HepG2 (cell line): ENCODE data around the gene UMOD. TPM values are rescaled to one million over a fixed set of nuclear protein-coding genes. Genes with fewer than 3 reads are reported as not detected.

Experiments used
- ATAC-seq: fragments of 200-7000 bp; cut with Tn5 transposase; 3 replicates; pipeline ENCODE4 v1.9.1; 2020; ENCODE audit warnings: mild to moderate bottlenecking, moderate library complexity
- BruUV-seq: library from RNA; stranded (reverse); fragments of 400-500 nt; replicated peaks from 2 replicates; lab custom pipeline; 2021; lab: Mats Ljungman, UMichigan
- CTCF ChIA-PET: fragments of 300-600 bp; formaldehyde crosslinking; extraction: SDS; loops from one replicate; lab custom pipeline; 2021; ENCODE audit warnings: low total read pairs, inconsistent platforms, low intra/inter-chr PET ratio; lab: Yijun Ruan, JAX
- POLR2A ChIA-PET: fragments of 350-600 bp; sonication (Branson Sonifier 250); formaldehyde crosslinking; loops from one replicate; lab custom pipeline; 2020; ENCODE audit warnings: antibody characterized with exemption, inconsistent platforms; lab: Yijun Ruan, JAX
- DNase-seq: peaks from one replicate; pipeline ENCODE4 v3.0.0-alpha.2; 2015; ENCODE audit warnings: low spot score
- FAIRE-seq: peaks from 3 replicates; lab custom pipeline; 2011; peaks lifted over from hg19 to GRCh38; lab: Jason Lieb, UNC
- H2AFZ ChIP-seq: one replicate; pipeline ENCODE4 v1.6.1; 2011; ENCODE audit warnings: low read length, inconsistent platforms
- H3K27ac ChIP-seq: fragments of 300-600 bp; 3 replicates; pipeline ENCODE4 v1.8.0; 2011; ENCODE audit warnings: mixed run types, mild to moderate bottlenecking, mixed read lengths, low read length, inconsistent platforms; ENCODE audit not compliant: insufficient read depth; ENCODE audit errors: extremely low read length
- H3K27me3 ChIP-seq, 2 experiments: fragments of 200-600 bp in 1 of 2; 2 replicates in 1 of 2; 3 replicates in 1 of 2; pipeline versions ENCODE4 v1.6.0 to v1.8.0; 2011; ENCODE audit warnings: low read length in 2 of 2, mild to moderate bottlenecking in 2 of 2, moderate library complexity in 2 of 2, inconsistent platforms in 1 of 2; ENCODE audit not compliant: insufficient read depth in 2 of 2, control insufficient read depth in 1 of 2
- H3K36me3 ChIP-seq, 2 experiments: fragments of 200-600 bp in 1 of 2; replicated peaks in 1 of 2; 2 replicates in 1 of 2; 3 replicates in 1 of 2; pipeline versions ENCODE4 v1.5.1 to v1.8.0; 2011; ENCODE audit warnings: low read length in 2 of 2, inconsistent platforms in 1 of 2; ENCODE audit not compliant: insufficient read depth in 2 of 2, control insufficient read depth in 1 of 2
- H3K4me1 ChIP-seq: 2 replicates; pipeline ENCODE4 v1.5.1; 2012; ENCODE audit warnings: low read length, inconsistent platforms; ENCODE audit not compliant: insufficient read depth
- H3K4me2 ChIP-seq: 2 replicates; pipeline ENCODE4 v1.6.0; 2011; ENCODE audit warnings: low read depth, low read length, inconsistent platforms
- H3K4me3 ChIP-seq, 3 experiments: fragments of 200-600 bp in 1 of 3; sonication (generic), shearing (Covaris generic) in 1 of 3; replicated peaks in 1 of 3; 2 replicates each; pipeline ENCODE4 v1.5.1; 2011 to 2016; ENCODE audit warnings: low read length in 3 of 3, inconsistent platforms in 2 of 3, low read depth in 2 of 3, mild to moderate bottlenecking in 2 of 3, control low read depth in 1 of 3, mixed read lengths in 1 of 3; ENCODE audit not compliant: insufficient read depth in 1 of 3
- H3K79me2 ChIP-seq: one replicate; pipeline ENCODE4 v1.6.1; 2011; ENCODE audit warnings: low read length, inconsistent platforms; ENCODE audit not compliant: insufficient read depth
- H3K9ac ChIP-seq: 2 replicates; pipeline ENCODE4 v1.6.0; 2011; ENCODE audit warnings: mild to moderate bottlenecking, low read depth, low read length, inconsistent platforms; ENCODE audit not compliant: insufficient read depth
- H3K9me3 ChIP-seq: 2 replicates; pipeline ENCODE4 v1.5.1; 2012; ENCODE audit warnings: mild to moderate bottlenecking, low read length
- H4K20me1 ChIP-seq: 2 replicates; pipeline ENCODE4 v1.6.0; 2011; ENCODE audit warnings: inconsistent platforms, mild to moderate bottlenecking, low read length, moderate library complexity; ENCODE audit not compliant: insufficient read depth
- HES4 ChIP-seq: sonication (generic); formaldehyde crosslinking; IDR thresholded peaks from 2 replicates; pipeline ENCODE4 v1.9.0; 2021; ENCODE audit warnings: mild to moderate bottlenecking, missing genetic modification reagents, borderline replicate concordance
- LCORL ChIP-seq, 2 experiments: fragments of 450-650 bp in 1 of 2; sonication (generic) in 1 of 2; formaldehyde crosslinking in 1 of 2; IDR thresholded peaks; 2 replicates each; pipeline versions ENCODE4 v1.5.0 to v1.6.1; 2017 to 2020; ENCODE audit warnings: antibody characterized with exemption in 1 of 2, missing genetic modification reagents in 1 of 2
- SALL1 ChIP-seq: sonication (generic); formaldehyde crosslinking; IDR thresholded peaks from 2 replicates; pipeline ENCODE4 v1.8.0; 2022; ENCODE audit warnings: mild to moderate bottlenecking, missing genetic modification reagents
- TBX2 ChIP-seq: sonication (generic); formaldehyde crosslinking; IDR thresholded peaks from 2 replicates; pipeline ENCODE4 v1.5.0; 2020; ENCODE audit warnings: missing genetic modification reagents, mild to moderate bottlenecking, borderline replicate concordance
- ZNF335 ChIP-seq: sonication (generic); formaldehyde crosslinking; IDR thresholded peaks from 2 replicates; pipeline ENCODE4 v1.4.0; 2020; ENCODE audit warnings: missing genetic modification reagents
- WGBS: methylation state at CpG from one replicate; pipeline ENCODE4 v1.1.6; 2017; ENCODE audit warnings: low lambda C conversion rate; 5-methylcytosine and 5-hydroxymethylcytosine counted together
- in situ Hi-C: cut with HindIII; loops from 2 replicates; pipeline ENCODE4 v1.10.0; 2017; ENCODE audit warnings: low pct_unique_long_range_greater_than_20kb; ENCODE audit not compliant: extremely low pct_ligation_motif_present
- intact Hi-C: fragments of 100-400 bp; cut with micrococcal nuclease; formaldehyde crosslinking; loops from one replicate; pipeline ENCODE4 v1.10.0; 2022; ENCODE audit not compliant: unreplicated experiment
- polyA plus RNA-seq, 8 experiments: library from polyadenylated mRNA; depleted of rRNA in 3 of 8; stranded (reverse) in 7 of 8; unstranded in 1 of 8; fragments of >200 nt; fragmentation: Illumina TruSeq in 4 of 8; extraction: Trizol in 4 of 8; gene quantifications; 2 replicates each; pipeline versions ENCODE4 v1.2.1 to v1.2.3, GENCODE V29; 2011 to 2016; ENCODE audit warnings: low read depth in 4 of 8, missing spikeins in 1 of 8, mixed read lengths in 1 of 8; ENCODE audit not compliant: insufficient read depth in 1 of 8
- total RNA-seq, 5 experiments: library from RNA; depleted of rRNA; stranded (reverse); fragments of >200 nt; fragmentation: Illumina TruSeq; extraction: Trizol; gene quantifications; 2 replicates each; pipeline ENCODE4 v1.2.3, GENCODE V29; 2016; ENCODE audit warnings: low read depth in 1 of 5
- TF ChIP-seq, protein P1 (sequence below), 2 experiments: sonication (generic) in 1 of 2; formaldehyde crosslinking in 1 of 2; IDR thresholded peaks; 2 replicates each; pipeline versions ENCODE4 v1.4.0 to v1.6.1; 2016 to 2020; ENCODE audit warnings: borderline replicate concordance in 1 of 2, low read depth in 1 of 2, mild to moderate bottlenecking in 1 of 2, missing genetic modification reagents in 1 of 2
- TF ChIP-seq, protein P2 (sequence below): sonication (generic); formaldehyde crosslinking; IDR thresholded peaks from 2 replicates; pipeline ENCODE4 v1.5.0; 2020; ENCODE audit warnings: mild to moderate bottlenecking, missing genetic modification reagents, borderline replicate concordance

UMOD gene
- total and polyA plus RNA-seq, 2 of the 13 experiments (the other 11 are each of a cell fraction or from before 2014, with no cell fraction given): not detected

DNA sequence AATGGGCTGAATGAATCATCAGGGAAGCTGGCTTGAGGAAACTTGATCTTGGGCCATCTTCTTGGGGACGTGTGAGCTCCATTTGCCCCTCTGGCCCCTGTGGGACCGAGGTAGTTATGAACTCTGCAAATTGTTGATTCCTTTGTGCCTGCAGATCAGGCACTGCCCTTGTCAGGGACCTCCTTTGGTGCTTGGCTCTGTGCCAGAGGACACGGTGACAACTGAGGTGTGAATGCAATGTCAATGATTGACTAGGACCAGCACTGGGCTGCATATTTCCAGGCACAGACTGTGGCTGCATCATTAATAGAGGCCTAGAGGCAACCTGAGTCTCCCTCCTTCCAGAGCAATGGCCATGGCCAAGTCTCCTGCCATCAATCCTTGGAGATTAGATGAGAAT, 28.3 kb upstream of the UMOD start:
- no peak for FAIRE-seq
- Histone ChIP-seq H3K4me1 (peaks cover 12% of the 10 kb centered on the region), H3K27me3 (peaks cover 0 to 6% of the 10 kb centered on the region in 2 experiments; a peak in 1 of 5 replicates), H3K9me3 (no peaks in the 10 kb centered on the region), H2AFZ (no peak overlapping the region), H4K20me1 (no peaks in the 10 kb centered on the region), H3K27ac (no peak overlapping the region), H3K4me2 (no peak overlapping the region), H3K79me2 (no peaks in the 10 kb centered on the region), H3K36me3 (no peaks in the 10 kb centered on the region), H3K4me3 (no peak overlapping the region), H3K9ac (no peak overlapping the region)
- TF ChIP-seq HES4 (CRISPR knock-in tag) (0 out of 2 replicates have a peak, but pooled peaks have one; percentile 46), LCORL (IDR thresholded peaks at IDR 0.05) (peak; percentile 83), LCORL (CRISPR knock-in tag; IDR thresholded peaks at IDR 0.05) (no peak), SALL1 (CRISPR knock-in tag) (peak; percentile 9; the same call in 1 of the 2 replicates), ZNF335 (no peak), TBX2 (CRISPR knock-in tag) (peak; percentile 58)
- TF ChIP-seq, protein P1, sequence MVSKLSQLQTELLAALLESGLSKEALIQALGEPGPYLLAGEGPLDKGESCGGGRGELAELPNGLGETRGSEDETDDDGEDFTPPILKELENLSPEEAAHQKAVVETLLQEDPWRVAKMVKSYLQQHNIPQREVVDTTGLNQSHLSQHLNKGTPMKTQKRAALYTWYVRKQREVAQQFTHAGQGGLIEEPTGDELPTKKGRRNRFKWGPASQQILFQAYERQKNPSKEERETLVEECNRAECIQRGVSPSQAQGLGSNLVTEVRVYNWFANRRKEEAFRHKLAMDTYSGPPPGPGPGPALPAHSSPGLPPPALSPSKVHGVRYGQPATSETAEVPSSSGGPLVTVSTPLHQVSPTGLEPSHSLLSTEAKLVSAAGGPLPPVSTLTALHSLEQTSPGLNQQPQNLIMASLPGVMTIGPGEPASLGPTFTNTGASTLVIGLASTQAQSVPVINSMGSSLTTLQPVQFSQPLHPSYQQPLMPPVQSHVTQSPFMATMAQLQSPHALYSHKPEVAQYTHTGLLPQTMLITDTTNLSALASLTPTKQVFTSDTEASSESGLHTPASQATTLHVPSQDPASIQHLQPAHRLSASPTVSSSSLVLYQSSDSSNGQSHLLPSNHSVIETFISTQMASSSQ (IDR thresholded peaks at IDR 0.05; ENCODE audit: low read depth): peak; percentile 68
- TF ChIP-seq, protein P1 (CRISPR knock-in tag; IDR thresholded peaks at IDR 0.05; ENCODE audit: borderline replicate concordance): 0 out of 2 replicates have a peak, but pooled peaks have one; percentile 24
- TF ChIP-seq, protein P2, sequence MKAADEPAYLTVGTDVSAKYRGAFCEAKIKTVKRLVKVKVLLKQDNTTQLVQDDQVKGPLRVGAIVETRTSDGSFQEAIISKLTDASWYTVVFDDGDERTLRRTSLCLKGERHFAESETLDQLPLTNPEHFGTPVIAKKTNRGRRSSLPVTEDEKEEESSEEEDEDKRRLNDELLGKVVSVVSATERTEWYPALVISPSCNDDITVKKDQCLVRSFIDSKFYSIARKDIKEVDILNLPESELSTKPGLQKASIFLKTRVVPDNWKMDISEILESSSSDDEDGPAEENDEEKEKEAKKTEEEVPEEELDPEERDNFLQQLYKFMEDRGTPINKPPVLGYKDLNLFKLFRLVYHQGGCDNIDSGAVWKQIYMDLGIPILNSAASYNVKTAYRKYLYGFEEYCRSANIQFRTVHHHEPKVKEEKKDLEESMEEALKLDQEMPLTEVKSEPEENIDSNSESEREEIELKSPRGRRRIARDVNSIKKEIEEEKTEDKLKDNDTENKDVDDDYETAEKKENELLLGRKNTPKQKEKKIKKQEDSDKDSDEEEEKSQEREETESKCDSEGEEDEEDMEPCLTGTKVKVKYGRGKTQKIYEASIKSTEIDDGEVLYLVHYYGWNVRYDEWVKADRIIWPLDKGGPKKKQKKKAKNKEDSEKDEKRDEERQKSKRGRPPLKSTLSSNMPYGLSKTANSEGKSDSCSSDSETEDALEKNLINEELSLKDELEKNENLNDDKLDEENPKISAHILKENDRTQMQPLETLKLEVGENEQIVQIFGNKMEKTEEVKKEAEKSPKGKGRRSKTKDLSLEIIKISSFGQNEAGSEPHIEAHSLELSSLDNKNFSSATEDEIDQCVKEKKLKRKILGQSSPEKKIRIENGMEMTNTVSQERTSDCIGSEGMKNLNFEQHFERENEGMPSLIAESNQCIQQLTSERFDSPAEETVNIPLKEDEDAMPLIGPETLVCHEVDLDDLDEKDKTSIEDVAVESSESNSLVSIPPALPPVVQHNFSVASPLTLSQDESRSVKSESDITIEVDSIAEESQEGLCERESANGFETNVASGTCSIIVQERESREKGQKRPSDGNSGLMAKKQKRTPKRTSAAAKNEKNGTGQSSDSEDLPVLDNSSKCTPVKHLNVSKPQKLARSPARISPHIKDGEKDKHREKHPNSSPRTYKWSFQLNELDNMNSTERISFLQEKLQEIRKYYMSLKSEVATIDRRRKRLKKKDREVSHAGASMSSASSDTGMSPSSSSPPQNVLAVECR (CRISPR knock-in tag): no peak
- intact Hi-C loops (no loop called here), in situ Hi-C loops (loop anchor here (25.0 kb wide), 1 partner anchor 793 kb away; no protein-coding TSS in a partner anchor)
- 0% methylated on average over 3 of the region's 3 CpGs for WGBS
- DNase-seq: no peak
- POLR2A ChIA-PET: no interaction called here
- ATAC-seq: no peak
- CTCF ChIA-PET: no interaction called here
- no TSS peak for BruUV-seq
